ENCODE results near the gene OSBP. TPM values are rescaled to one million over a fixed set of nuclear protein-coding genes. Genes with fewer than 3 reads are reported as not detected.

The OSBP gene
- total and polyA plus RNA-seq, 9 of the 15 experiments (the other 6 are each of a cell fraction or from before 2014, with no cell fraction given), result 11.7 to 49.0 (median 28.7) TPM

DNA sequence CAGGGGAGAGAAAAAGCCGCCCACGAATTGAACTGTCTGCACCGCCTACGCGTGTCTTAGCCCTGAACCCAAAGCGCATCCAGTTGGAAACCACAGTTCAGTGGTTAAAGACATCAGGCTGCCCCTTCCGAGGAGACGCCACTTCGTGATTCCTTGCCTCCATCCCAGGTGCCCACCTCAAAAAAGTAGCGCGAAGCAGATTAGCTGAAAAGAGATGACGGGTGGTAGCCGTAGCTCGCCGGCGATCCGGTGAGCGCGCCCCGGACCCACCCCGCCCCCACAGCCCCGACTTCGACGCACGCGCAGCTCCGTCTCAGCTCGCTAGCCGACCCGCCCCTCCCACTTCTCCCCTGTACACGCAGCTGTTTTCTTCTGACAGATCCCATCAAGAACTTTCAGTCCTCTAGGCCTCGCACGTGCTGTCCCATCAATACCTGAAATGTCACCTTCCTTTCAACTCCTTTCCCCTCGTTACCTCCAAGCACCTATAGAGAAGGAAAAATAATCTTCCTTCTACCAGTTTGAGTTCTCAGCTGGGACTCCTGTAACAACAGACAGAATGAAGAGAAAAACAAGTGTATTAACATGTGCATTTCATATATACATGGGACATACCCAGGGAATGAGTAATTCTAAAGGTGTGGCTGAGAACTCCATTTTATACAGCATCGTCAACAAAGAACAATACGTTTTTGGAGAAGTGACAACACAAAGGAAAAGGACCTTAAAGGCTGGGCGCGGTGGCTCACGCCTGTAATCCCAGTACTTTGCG is 54.7 kb downstream of the OSBP start (continued):
- TF ChIP-seq KAT8 (IDR thresholded peaks at IDR 0.05; ENCODE audit: low read depth), result no peak
- TF ChIP-seq, protein P1, sequence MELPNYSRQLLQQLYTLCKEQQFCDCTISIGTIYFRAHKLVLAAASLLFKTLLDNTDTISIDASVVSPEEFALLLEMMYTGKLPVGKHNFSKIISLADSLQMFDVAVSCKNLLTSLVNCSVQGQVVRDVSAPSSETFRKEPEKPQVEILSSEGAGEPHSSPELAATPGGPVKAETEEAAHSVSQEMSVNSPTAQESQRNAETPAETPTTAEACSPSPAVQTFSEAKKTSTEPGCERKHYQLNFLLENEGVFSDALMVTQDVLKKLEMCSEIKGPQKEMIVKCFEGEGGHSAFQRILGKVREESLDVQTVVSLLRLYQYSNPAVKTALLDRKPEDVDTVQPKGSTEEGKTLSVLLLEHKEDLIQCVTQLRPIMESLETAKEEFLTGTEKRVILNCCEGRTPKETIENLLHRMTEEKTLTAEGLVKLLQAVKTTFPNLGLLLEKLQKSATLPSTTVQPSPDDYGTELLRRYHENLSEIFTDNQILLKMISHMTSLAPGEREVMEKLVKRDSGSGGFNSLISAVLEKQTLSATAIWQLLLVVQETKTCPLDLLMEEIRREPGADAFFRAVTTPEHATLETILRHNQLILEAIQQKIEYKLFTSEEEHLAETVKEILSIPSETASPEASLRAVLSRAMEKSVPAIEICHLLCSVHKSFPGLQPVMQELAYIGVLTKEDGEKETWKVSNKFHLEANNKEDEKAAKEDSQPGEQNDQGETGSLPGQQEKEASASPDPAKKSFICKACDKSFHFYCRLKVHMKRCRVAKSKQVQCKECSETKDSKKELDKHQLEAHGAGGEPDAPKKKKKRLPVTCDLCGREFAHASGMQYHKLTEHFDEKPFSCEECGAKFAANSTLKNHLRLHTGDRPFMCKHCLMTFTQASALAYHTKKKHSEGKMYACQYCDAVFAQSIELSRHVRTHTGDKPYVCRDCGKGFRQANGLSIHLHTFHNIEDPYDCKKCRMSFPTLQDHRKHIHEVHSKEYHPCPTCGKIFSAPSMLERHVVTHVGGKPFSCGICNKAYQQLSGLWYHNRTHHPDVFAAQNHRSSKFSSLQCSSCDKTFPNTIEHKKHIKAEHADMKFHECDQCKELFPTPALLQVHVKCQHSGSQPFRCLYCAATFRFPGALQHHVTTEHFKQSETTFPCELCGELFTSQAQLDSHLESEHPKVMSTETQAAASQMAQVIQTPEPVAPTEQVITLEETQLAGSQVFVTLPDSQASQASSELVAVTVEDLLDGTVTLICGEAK (IDR thresholded peaks at IDR 0.05), result no peak
- TF ChIP-seq, protein P1 (CRISPR knock-in tag; IDR thresholded peaks at IDR 0.05), result no peak
- no peak for TF ChIP-seq ZNF830 (CRISPR knock-in tag; IDR thresholded peaks at IDR 0.05)
- no peak for TF ChIP-seq ZBTB26 (CRISPR knock-in tag; IDR thresholded peaks at IDR 0.05)
- TF ChIP-seq CBX1 (IDR thresholded peaks at IDR 0.05; ENCODE audit: low read depth), result 0 out of 2 replicates have a peak, but pooled peaks have one; percentile 46
- no peak for TF ChIP-seq ETV6 (IDR thresholded peaks at IDR 0.05; ENCODE audit: borderline replicate concordance in 1 of 2, low read depth in 2 of 2, low read length in 1 of 2)
- TF ChIP-seq ETV6 (CRISPR knock-in tag; IDR thresholded peaks at IDR 0.05; ENCODE audit: borderline replicate concordance), result no peak
- no peak for TF ChIP-seq DIDO1 (tag; IDR thresholded peaks at IDR 0.05; ENCODE audit: low read depth)
- no peak for TF ChIP-seq SRSF1 (IDR thresholded peaks at IDR 0.05; ENCODE audit: low read depth, low read length)
- TF ChIP-seq MXI1 (IDR thresholded peaks at IDR 0.05; ENCODE audit: low read depth, low read length), result peak; percentile 90
- peak; percentile 19; the same call in 1 of the 2 replicates for TF ChIP-seq RAD51 (IDR thresholded peaks at IDR 0.05; ENCODE audit: borderline replicate concordance, low read depth)
- no peak for TF ChIP-seq BMI1 (IDR thresholded peaks at IDR 0.05; ENCODE audit: low read length)
- no peak for TF ChIP-seq RFX1 (IDR thresholded peaks at IDR 0.05)
- no peak for TF ChIP-seq YY1 (IDR thresholded peaks at IDR 0.05; ENCODE audit: borderline replicate concordance in 1 of 3, control insufficient read depth in 1 of 3, extremely low read depth in 1 of 3, insufficient read depth in 3 of 3, insufficient read length in 1 of 3, insufficient replicate concordance in 2 of 3, low read depth in 1 of 3, low read length in 2 of 3)
- peak; percentile 95 for TF ChIP-seq EGR1 (conservative IDR thresholded peaks at IDR 0.05)
- no peak for TF ChIP-seq ERF (CRISPR knock-in tag; IDR thresholded peaks at IDR 0.05)
- no peak for TF ChIP-seq ARID2 (IDR thresholded peaks at IDR 0.05)
- no peak for TF ChIP-seq DNMT1 (IDR thresholded peaks at IDR 0.05)

Measured in K562 (cell line).